Activated CD8-positive, alpha-beta memory T cell treated with anti-CD3 and anti-CD28 coated beads, Interleukin-2, amount 50 U/mL, for 1 hour (primary cell): ENCODE data around the gene RNF141.

Experiments used
- DNase-seq: peaks from one replicate; pipeline ENCODE4 v3.0.0-alpha.2; 2020; ENCODE audit errors: extremely low read depth

The RNF141 gene

DNA sequence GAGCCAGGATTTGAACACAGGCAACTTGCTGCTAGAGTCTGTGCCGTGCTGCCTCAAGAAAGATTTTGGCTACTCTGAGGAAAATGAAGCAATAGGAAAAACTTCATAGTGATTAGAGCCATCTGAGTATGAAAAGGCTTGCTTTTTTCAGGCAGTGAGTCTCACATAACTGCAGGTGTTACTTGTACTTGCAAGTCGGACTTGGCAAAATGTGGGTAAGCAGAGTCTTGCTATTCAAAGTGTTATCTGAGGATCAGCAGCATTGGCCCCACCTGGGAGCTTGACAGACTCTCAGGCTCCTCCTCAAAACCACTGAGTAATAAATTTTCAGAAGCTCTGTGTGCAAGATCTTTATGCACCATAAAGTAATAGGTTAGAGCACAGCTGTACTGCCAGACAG is 18.1 kb downstream of the RNF141 start:
- DNase-seq, result no peak

DNA sequence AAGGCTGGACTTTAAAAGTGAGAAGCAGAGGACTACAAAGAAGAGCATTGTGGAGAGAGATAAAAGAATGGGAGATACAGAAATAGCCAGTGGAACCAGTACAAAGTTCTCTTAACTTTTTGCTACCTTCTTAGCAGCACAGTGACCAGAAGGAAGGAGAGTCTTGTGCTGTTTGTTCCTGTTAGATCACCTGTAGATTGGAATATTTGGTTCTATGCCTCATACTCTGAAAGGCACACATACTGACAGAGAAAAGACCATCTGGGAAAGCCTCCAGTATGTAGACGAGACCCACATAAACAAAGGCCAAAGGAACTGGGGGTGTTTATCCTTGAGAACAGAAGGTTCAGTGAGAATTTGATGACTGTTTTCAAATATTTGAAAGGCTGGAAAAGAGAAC is 18.7 kb downstream of the RNF141 start:
- no peak for DNase-seq

DNA sequence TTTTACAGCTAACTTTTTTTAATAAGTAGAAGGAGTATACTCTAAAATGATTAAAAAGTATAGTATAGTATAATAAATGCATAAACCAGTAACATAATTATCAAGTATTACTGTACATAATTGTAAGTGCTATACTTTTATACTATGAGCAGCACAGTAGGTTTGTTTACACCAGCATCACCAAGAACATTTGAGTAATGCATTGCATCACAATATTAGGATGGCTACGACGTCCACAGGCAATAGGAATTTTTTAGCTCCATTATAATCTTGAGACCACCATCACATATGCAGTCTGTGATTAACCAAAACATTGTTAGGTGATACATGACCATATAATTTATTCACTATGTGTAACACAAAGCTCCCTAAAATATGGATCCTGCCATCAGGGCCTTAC is 20.4 kb downstream of the RNF141 start:
- no peak for DNase-seq

DNA sequence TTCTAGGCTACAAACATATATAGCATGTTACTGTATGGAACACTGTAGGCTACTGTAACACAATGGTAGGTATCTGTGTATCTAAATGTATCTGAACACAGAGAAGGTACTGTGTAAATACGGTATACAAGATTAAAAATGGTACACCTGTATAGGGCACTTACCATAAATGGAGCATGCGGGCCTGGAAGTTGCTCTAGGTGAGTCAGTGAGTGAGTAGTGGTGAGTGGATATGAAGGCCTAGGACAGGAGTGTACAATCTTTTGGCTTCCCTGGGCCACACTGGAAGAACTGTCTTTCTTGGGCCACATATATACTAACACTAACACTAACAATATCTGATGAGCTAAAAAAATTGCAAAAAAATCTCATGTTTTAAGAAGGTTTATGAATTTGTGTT is 21.4 kb downstream of the RNF141 start:
- DNase-seq, result no peak

DNA sequence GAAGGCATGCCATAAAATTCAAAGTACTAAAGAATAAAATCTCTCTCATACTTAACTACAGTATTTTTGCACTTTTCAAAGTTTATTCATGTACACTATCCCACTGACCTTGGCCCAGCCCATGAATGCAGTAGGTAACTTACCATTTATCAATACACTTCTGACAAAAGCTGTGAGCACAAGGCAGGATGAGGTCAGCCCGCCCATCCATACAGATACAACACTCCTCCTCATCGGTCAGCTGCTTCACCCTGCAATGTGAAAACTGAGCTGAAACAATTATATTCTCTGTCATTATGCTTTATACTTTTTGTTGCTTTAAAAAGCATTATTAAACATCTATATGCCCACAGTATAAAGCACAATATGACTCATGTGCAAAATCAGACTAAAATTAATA is 22.1 kb downstream of the RNF141 start:
- DNase-seq, result no peak

DNA sequence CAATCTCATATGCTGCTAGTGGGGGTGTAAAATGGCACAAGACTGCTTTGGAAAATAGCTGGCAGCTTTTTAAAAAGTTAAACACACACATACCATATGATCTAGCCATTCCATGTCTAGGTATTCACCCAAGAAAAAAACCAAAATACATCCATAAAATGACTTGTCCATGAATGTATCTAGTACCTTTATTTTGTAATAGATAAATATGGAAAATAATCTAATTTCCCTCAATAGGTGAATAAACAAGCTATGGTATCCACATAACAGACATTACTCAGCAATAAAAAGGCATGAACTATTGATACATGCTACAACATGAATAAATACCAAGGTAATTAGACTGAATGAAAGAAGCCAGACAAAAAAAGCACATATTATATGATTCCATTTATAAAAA is 22.9 kb downstream of the RNF141 start:
- DNase-seq, result no peak

DNA sequence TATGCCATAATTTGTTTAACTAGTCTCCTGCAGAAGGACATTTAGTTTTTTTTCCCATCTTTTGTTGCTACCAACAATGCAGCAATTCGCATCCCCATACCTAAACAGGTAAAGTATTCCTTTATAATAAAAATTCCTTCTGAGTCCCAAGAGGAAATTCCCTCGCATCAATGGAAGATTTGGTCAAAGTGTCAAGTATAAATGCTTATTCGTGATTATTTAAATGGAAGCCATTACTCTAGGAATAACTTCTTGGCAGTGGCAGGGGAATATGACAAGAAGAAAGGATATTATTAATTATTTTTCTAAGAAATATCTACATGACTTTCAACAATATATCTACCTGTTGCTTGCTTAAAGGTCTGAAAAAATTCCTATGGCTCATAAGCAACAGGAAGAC is 25.6 kb downstream of the RNF141 start:
- no peak for DNase-seq

DNA sequence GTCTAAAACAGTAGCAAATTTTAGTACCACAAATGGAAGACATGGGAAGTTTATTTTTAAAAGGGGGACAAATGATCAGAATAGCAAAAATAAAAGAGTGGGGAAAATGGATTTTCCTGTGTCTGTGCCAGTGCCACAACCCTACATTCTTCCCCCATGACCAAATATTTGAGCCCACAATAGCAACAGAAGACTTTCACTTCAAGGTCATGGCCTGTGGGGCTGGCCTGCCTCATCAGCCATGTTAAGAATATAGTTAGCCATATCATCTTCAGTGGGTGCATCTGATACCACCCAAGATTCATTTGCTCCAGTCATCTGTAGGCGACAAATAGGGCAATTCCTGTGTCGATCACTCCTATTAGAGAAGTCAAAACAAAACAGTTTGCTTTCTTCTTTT is 26.3 kb downstream of the RNF141 start:
- DNase-seq, result no peak

DNA sequence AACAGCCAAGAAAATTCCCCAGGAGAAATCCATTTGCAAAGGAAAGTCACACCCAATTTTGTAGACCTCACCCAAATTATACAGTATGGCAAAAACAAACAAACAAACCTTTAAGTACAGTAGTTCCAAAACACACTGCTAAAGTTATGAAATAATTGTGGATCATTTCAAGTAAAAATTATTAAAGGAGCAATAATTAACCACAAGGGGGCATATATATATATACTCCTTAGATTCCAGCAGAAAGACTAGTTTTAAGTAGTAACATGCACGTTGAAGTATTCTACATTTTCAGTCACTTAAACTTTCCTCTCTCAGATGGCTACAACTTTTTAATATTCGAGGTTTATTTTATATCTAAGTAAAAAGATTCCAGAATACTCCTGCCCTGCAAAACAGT is 26.8 kb downstream of the RNF141 start:
- no peak for DNase-seq

DNA sequence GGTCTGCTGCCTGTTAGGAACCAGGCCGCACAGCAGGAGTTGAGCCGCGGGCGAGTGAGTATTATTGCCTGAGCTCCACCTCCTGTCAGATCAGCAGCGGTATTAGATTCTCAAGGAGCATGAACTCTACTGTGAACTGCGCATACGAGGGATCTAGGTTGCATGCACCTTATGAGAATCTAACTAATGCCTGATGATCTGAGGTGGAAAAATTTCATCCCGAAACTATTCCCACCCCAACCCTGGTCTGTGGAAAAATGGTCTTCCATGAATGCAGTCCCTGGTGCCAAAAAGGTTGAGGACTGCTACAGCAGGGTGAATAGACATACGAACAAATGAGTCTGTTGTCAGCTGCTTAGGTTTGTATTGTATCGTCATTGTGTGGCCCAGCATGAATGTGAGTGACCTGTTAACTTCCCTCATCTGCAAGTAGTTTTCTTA is 29.8 kb downstream of the RNF141 start:
- no peak for DNase-seq

DNA sequence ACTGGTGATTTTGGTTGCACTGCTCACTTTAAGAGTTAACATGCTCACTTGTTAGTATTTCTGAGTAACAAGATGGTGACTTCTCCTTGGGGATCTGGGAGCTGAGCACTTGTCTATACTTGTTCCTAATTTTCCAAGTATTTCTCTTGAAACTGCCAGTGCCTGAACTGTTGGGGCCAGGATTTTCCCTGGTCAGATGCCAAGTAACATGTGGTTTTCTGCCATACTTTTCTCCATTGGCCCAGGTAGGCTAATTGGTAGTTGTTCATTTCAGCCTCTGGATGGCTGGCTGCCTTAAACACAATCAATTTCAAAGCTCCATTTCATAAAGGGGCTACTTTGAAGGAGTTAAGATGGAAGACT is 35.0 kb downstream of the RNF141 start:
- no peak for DNase-seq

DNA sequence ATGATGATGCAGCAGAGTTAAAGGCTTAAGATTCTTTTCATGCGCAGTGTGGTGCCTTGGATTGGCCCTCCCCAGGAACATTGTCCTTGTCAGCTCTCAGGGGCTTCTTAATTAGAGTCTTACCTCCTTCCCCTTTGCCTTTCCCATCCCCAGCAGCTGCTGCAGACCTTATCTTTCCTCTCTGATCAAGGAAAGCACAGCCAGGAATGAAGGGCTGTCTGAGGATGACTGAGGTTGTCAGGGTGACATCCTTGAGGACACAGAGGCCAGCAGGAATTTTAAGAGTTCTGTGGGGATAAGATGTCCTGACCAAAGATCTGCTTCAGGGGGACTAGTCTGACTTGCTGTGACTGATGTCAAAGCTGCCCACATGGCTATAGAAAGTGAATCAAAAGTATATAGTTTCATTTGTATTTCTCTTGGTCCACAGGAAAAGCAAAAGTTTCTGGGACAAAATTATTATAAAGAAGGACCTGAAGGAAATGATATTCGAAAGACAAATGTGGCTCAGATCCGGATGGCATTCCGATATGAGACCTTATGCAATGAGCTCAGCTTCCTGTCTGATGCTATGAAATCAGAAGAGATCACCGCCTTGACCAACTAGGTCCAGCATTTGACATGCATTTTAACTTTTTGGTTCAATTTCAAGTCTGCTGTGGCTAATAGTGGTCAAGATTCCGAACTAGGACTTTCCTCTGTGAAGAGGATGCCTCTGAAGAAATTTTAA is 35.5 kb downstream of the RNF141 start:
- no peak for DNase-seq

DNA sequence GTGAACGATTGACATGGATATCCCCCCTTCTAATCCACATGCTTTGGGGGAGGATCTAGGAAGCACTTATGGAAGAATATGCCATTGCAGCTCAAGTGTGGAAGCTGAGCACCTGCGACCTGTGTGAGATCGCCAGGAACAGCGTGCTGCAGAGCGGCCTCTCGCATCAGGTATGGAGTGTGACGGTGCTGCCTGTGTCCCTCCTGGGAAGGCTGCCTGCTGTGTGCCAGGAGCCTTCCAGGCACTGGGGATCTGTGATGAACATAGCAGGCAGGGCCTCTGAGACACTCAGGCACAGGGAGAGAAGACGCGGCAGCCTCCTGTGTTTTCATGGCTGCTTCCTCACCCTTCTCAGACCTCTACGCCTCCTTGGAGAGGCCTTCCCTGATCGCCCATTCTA is 36.5 kb downstream of the RNF141 start:
- no peak for DNase-seq

DNA sequence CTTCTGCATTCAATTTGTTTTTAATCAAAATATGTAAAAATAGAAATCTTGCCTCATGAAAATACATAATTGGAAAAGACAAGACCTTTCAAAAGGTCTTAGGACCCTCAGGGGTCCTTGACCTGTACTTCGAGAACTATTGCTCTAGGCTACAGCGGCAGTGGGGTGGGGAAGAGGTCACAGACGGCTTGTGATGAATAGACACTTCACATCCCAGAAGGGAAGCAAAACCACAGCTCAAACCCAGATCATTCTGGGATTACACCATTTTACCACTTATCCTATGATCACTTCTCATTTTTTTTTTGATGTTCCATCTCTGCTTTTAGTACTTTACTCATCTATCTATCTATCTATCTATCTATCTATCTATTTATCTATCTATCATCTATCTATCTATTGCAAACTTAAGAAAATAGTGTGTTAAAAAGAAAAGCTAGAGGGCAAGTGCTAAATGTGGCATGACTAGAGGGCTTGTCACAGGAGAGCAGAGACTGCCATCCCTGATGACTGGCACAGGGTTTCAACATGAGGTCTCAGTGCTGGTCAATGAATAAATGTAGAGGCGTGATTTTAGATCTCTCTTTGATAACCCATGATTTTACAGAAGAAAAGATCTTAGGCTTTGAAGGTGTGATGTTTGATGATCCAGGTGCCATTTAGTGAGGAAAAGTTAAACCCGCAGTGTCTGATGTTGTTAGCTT is 37.1 kb downstream of the RNF141 start:
- no peak for DNase-seq

DNA sequence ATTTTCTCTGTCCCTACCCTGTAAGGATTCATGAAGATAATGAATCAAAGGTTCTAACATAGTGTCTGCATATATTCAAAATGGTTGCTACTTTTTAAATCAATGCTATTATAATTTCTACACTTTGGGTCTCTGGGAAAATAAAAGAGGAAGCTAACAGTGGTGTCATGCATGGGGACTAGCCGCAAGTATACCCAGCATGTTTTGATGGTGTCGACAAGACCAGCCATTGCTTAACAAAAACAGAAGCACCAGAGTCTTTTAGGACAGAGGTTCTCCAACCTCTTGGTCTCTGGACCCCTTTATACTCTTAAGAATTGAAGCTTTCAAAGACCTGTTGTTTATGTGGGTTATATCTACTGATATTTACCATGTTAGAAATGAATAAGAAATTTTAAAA is 37.8 kb downstream of the RNF141 start:
- DNase-seq, result no peak

DNA sequence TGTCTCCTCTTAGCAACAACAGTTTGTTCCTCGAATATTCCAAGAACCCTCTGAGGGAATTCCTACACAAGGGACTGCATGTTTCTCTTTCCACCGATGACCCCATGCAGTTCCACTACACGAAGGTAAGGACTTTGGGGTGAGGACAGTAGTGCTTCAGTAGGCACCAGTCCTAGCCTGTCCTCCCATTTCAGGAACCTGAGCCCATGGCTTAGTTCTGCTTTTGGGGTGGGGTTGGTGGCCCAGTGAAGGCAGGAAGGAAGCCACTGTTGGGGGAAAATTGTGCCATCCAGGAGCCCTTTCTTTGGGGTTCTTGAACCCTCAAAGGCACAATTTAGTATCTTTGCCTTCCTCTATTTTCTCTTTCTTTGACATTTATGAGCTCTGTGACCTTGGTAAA is 38.2 kb downstream of the RNF141 start:
- no peak for DNase-seq

DNA sequence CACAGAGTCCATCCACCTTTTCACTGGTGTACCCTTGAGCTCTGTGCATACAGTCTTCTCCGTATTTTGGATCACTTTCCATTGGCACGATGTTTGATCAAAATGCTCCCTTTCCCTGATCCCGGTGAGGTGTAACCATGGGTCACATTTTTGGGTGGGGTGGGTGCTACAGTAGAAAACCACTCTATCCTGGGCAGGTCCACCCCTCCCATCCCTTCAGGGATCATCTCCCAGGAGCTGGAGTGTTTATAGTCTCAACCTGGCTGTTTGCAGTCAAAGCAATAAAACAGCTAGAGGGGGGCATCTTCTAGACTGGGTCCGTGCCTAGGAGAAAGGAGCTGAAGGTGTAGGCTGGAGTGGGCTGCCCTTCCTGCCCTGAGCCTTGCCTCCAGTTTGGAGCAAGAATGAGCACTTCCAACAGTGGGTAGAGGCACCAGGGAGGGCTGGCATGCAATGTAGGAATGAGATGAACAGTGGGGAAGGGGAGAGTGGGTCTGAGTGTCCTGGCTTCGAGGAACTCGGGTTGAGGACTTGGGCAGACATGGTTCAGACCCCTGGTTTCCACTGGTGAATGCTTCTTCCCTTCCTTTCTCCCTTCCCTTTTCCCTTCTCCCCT is 38.8 kb downstream of the RNF141 start:
- DNase-seq, result no peak

DNA sequence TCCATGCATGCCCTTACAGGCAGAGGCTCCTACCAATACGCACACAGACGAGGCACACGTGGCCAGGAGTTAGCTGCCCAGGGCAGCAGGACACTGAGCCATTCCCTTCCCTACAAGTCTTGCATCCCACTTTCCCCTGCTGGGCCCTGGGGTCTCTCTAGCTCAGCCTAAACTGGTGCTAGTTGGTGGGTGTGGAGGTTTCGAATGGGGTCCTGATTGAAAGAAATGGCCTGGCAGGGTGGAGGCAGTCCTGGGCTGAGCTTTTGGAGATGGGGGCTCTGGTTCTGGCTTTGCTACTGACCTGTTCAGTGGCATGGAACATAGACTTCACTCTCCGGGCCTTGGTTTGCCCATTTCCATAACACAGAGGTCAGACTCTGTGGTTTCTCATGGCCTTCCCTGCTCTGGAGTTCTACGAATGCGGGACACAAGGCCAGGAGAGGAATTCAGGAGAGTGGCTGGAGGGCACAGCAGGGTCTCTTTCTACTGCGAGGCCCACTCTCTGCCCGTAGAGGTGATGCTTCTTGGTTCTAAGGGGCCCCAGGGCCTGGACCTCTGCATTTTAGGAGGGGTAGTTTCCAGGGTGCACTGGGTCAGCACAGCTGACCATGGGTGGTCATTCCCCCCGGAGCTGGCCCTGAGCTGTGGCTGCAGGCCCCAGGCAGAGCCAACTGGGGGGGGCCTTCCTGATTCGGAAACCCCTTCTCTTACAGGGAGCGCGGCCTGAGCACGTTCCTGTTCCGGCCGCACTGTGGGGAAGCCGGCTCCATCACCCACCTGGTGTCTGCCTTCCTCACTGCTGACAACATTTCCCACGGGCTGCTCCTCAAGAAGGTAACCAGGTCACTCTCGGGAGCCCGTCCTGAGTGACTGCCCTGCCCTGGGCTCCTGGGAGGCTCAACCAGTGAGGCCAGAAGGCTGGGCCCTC is 40.0 kb downstream of the RNF141 start:
- no peak for DNase-seq

DNA sequence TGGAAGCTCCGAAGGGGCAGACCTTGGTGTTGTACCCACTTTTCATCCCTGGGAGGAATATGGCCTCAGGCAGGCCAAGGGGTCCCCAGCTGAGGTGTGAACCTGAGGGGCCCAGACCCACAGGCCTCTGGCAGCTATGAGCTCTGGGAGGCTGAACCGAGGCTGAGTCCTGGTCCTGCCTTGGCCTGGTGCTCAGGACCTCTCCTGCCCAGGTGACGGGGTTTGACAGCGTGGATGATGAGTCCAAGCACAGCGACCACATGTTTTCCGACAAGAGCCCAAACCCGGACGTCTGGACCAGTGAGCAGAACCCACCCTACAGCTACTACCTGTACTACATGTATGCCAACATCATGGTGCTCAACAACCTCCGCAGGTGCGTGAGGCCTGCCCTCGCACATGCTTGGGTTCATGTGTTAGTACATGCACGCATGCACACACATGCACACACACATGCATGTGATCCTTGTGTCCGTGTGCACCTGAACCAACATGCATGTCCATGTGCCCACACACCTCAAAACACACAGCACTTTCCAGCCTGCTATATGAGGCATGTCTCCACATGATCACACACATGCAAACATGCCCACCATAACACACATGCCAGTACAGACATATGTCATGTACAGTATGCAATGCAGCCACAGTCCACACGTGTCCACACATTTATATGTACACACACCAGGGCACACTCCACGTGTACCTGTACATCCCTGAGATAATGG is 40.9 kb downstream of the RNF141 start:
- no peak for DNase-seq

DNA sequence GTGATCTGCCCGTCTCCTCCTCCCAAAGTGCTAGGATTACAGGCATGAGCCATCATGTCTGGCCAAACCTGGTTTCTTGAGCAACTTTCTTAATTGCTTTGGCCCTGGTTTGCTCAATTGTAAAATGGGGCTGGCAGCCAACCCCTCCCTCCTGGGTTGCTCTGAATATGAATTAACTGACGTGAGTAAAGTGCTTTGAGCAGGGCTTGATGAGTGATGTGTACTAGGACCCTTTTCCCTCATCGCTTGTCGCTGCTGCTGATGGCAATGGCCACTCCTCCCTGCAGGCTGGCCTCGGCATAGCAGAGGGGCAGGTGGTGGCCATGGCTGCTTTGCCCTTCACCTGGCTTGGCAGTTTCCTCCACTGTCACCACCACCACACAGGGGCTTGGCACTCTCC is 41.5 kb downstream of the RNF141 start:
- DNase-seq, result no peak

DNA sequence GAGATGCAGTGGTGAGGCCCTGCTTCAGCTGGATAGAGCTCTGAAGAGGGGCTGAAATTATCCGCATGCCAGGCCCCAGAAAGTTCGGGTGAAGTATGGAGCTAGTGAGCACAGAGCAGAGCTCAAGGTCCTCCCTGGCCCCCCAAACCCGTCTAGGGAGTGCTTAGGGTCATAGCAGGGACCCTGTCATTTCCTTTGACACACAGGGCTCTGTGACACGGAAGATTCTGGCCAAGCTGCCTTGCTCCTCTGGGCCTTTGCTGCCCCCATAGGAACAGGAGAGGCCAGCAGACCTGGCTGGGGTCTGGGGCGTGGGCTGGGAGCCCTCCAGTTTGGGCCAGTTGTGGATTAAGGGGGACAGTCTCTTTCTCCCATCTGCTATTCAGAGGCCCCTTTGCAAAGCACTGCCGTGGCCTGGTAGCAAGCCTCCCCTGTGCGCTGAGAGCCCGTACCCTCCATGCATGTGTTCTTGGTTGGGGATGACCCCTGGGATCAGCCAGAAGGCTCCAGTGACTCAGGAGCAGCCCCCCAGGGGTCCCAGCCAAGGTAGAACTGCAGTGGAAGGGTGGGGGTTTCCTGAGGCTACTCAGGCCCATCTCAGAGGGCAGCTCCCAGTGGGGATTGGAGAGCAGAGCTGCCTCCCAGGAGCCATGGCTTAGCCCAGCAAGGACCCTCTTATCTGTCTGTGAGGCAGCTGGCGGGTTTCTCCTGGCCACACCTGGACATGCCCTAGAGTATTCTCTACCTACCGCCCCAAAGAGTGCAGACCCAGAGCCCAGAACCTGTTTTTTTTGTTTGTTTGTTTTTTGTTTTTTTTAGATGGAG is 42.3 kb downstream of the RNF141 start:
- DNase-seq, result no peak
